Gastrocnemius medialis (tissue), 4 donors: ENCODE results near the gene SPECC1L.

Source experiments
- POLR2A ChIP-seq, 2 donors: fragments of 450-650 bp; IDR thresholded peaks; one replicate each; pipeline ENCODE4 v1.6.1; 2017; ENCODE audit warnings: antibody characterized with exemption in 2 of 2, mild to moderate bottlenecking in 2 of 2, moderate library complexity in 2 of 2
- TF ChIP-seq, protein P1 (sequence below), 5 experiments: fragments of 450-650 bp in 3 of 5; fragments of 200-600 bp in 2 of 5; sonication (generic) in 2 of 5; IDR thresholded peaks in 4 of 5; conservative IDR thresholded peaks in 1 of 5; 1 replicate in 4 of 5; 2 replicates in 1 of 5; pipeline ENCODE4 v1.5.1; 2016 to 2019; ENCODE audit warnings: antibody characterized with exemption in 5 of 5, mild to moderate bottlenecking in 3 of 5, moderate library complexity in 3 of 5

DNA sequence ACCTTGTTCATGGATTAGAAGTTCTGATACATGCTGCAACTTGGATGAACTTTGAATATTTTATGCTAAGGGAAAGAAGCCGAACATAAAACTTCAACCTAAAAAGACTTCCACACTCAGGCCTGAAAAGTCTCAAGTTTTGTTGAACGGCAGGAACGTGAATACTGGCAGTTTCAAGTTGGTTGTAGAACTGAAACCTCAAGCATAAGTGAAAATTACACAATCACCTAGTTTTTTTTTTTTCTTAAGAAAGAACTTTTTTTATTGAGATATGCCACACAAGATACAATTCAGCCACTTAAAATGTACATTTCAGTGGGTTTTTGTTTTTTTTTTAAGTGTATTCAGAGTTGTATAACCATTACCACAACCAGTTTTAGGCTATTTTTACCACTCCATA, 106.0 kb downstream of the SPECC1L start:
- TF ChIP-seq, protein P1, sequence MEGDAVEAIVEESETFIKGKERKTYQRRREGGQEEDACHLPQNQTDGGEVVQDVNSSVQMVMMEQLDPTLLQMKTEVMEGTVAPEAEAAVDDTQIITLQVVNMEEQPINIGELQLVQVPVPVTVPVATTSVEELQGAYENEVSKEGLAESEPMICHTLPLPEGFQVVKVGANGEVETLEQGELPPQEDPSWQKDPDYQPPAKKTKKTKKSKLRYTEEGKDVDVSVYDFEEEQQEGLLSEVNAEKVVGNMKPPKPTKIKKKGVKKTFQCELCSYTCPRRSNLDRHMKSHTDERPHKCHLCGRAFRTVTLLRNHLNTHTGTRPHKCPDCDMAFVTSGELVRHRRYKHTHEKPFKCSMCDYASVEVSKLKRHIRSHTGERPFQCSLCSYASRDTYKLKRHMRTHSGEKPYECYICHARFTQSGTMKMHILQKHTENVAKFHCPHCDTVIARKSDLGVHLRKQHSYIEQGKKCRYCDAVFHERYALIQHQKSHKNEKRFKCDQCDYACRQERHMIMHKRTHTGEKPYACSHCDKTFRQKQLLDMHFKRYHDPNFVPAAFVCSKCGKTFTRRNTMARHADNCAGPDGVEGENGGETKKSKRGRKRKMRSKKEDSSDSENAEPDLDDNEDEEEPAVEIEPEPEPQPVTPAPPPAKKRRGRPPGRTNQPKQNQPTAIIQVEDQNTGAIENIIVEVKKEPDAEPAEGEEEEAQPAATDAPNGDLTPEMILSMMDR (IDR thresholded peaks at IDR 0.05 in 4 of 5, conservative IDR thresholded peaks at IDR 0.05 in 1 of 5) = no peak
- no peak for TF ChIP-seq POLR2A (IDR thresholded peaks at IDR 0.05)
